Renal cortical epithelial cell (primary cell): ENCODE data around the gene ZBTB3. TPM values are rescaled to one million over a fixed set of nuclear protein-coding genes. Genes with fewer than 3 reads are reported as not detected.
"Not testable (repeated sequence)": the region's sequence is repeated elsewhere in the genome, so short reads cannot be mapped to it uniquely, and the experiment has no call there.

ENCODE experiments used
- DNase-seq: peaks from one replicate; pipeline ENCODE4 v3.0.0-alpha.2; 2011; ENCODE audit warnings: low read depth
- total RNA-seq: library from RNA; depleted of rRNA; stranded (reverse); fragments of >200 nt; gene quantifications from 2 replicates; pipeline ENCODE4 v1.2.3, GENCODE V29; 2014

Gene ZBTB3
- total RNA-seq = 8.7 and 11.8 TPM in 2 replicates

DNA sequence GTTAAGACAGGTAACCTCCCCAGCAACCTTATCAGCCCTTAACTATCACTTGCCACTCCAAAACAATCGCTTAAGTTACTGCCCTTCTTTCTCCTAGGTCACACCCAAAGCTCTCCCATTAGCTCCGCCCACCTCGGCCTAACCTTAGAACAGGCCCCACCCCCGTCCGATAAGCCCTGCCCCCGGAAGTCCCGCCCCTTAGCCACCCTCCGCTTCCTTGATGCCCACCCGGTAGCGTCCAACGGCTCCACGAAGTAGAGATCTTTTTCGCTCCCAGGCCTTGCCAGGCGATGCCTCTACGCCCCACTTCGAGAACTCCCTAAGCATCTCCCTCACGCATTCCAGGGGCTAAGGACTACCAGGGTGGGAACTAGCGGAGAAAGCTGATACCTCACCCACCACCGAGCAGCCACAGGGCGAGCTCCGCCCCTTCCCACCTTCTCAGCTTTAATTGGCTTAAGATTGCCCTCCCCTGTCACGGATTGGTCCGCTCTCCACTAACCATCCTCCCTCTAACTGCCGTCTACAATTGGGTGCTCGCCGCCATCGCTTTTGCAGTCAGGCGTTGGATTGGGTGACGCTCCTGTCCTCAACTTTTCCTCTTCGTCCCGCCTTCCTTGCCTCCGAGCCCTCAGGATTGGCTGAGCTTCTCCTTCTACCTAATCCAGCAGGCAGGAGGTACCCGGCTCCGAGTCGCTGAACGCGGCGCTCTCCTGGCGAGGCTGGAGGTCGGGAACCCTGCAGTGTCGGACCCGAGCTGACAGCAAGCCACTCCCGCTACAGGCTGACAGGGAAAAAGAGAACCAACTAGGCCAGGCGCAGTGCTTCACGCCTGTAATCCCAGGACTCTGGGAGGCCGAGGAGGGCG is at the start of gene ZBTB3:
ZBTB3 (minus strand) TSS at position 425 of the 868 bp plus-strand sequence. CDS start 496 bp downstream, outside the sequence.
- DNase-seq = peak; percentile 99

- no peak for DNase-seq
Measured at GRCh38 chr11:62801071-62801470, 47.1 kb upstream of the ZBTB3 start.

DNA sequence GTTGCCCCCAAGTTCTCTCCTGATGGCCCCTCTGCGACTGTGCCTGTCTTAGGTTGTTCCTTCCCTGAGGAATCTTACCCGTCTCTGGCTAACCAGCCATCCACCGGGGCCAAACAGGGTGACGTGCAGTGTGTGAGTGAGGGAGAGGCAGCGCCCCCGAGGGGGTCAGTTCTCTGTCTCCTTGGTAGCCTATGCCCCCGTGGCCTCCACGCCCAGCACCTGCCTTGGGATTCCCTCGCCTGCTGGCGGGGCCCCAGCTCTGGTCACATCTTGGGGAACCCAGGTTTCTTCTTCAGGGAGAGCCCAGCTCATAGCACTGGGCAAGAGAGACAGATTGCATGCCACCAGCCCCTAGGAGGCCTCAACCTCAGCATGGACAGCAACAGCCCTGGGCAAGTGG is 45.5 kb upstream of the ZBTB3 start:
- DNase-seq = no peak

GRCh38 chr11:62796281-62796680 is 42.3 kb upstream of the ZBTB3 start:
- no peak for DNase-seq

DNA sequence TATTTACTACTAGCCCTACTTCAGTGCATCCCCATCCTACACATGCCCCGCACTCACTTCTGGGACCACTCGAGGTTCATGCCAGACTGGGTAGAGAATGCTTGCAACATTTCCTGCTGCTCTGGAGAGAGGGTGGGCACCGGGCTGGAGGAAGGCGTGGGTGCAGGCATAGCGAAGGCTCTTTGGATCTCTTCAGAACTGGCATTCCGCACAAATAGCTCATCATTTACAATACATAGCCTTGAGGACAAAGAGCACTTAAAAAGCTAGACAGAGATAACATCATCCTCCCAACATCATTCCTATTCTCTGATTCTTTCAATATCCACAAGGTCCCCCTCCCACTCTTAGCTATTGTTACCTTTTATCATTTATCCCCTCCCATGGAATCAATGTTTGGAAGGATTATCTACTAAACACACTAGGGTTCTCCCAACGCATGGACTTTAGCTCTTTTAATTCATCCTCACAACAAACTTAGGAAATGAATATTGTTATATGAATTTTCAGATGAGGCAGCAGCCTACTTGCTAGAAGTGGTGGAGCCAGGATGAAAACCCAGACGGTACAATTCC is 40.3 kb upstream of the ZBTB3 start:
- no peak for DNase-seq

- no peak for DNase-seq
Measured at GRCh38 chr11:62792202-62792575, 38.2 kb upstream of the ZBTB3 start.

DNA sequence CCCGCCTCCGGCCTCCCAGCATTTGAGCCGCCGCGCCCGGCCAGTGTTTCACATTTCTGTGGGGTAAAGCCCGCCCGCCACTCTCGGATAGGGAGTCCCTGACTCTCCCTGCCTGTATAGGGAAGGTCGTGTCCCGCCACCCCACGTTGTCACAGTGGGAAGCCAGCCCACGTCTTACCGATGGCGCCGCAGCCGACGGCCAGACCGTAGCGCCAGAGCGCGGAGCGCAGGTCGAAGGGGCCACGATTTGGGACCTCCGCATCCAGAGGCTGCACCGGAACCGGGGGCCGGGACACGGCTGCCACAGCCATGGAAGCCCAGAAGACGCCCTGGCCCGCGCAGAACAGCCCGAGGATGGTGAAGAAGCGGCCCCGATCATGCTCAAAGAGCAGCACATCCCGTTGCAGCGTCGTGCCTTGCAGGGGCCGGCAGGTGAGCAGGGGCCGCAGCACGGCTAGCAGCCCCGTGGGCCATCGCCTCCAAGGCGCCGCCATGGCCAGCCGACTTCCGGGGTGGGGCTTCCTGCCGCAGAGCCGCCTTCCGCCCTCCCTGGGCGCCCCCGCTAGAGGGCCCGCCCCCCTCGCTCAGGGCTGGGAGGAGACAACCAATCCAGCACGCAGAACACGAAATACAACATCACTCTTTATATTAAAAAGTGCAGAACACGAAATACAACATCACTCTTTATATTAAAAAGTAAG is 37.7 kb upstream of the ZBTB3 start, which contains the start of gene TMEM223:
TMEM223 (minus strand) TSS at position 506 of the 701 bp plus-strand sequence; CDS start at position 494, 12 bp downstream.
- peak; percentile 44 for DNase-seq

DNA sequence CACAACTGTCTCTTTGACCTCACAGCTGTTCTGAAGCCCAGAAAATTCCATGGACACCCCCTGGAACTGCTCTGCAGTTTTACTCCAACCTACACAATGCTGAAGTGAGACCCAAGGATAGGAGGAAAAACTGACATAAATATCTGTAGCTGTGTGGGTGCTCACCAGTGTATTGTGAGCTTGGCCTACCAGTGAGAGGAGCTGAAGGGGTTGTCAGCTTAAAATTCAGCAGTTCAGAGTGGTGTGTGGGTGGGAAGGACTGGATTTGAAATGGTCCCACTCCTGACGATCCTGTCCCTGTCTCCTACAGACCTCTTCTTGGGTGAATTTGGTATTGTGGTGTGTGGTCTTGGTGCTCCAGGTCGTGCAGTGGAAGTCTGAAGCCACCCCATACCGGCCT is 35.6 kb upstream of the ZBTB3 start:
- DNase-seq = no peak

GRCh38 chr11:62788991-62789390 is 35.0 kb upstream of the ZBTB3 start:
- DNase-seq = no peak

GRCh38 chr11:62787005-62787759 is 33.2 kb upstream of the ZBTB3 start, which contains the start of gene TMEM179B:
Gene TMEM179B, plus strand, starts transcription at chr11:62787402. Its CDS starts 30 bp downstream, at chr11:62787432.
- DNase-seq = peak; percentile 94

- DNase-seq = peak; percentile 40
Measured at GRCh38 chr11:62786318-62787004, 32.5 kb upstream of the ZBTB3 start.

- no peak for DNase-seq
Measured at GRCh38 chr11:62782753-62783152, 28.8 kb upstream of the ZBTB3 start.

DNA sequence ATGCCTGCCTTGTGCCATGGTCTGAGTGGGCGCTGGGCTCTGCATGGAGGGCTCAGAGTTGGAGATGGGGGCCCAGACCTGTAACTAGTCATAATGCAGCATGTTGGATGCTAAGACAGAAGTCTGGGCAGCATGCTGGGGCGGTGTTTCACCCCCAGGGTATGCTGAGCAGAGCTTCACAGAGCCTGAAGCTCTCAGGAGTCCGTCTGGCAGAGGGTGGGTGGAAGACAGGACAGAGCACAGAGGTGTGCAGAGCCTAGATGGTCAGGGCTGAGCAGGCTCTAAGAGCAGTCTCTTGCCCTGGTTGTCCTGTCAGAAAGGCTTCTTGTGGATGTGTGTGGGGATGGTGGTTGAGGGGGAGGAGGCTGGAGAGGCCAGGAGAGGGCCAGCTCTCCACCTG is 24.5 kb upstream of the ZBTB3 start:
- no peak for DNase-seq

GRCh38 chr11:62777389-62777788 is 23.4 kb upstream of the ZBTB3 start:
- DNase-seq = no peak

DNA sequence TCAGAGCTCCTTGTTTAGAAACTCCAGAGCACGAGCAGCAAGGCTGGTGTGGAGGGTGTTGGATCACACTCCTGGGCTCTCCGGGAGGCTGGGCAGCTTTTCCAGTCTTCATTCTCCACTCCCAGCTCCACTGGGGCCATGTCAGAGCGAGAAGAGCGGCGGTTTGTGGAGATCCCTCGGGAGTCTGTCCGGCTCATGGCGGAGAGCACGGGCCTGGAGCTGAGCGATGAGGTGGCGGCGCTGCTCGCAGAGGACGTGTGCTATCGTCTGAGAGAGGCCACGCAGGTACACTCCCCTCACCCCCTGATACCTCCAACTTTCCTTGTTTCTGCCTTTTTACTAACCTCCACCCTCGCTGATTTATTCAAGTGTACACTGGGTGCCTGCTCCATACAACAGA is 21.7 kb upstream of the ZBTB3 start:
- DNase-seq = no peak

GRCh38 chr11:62774407-62774806 is 20.4 kb upstream of the ZBTB3 start:
- DNase-seq = no peak

DNA sequence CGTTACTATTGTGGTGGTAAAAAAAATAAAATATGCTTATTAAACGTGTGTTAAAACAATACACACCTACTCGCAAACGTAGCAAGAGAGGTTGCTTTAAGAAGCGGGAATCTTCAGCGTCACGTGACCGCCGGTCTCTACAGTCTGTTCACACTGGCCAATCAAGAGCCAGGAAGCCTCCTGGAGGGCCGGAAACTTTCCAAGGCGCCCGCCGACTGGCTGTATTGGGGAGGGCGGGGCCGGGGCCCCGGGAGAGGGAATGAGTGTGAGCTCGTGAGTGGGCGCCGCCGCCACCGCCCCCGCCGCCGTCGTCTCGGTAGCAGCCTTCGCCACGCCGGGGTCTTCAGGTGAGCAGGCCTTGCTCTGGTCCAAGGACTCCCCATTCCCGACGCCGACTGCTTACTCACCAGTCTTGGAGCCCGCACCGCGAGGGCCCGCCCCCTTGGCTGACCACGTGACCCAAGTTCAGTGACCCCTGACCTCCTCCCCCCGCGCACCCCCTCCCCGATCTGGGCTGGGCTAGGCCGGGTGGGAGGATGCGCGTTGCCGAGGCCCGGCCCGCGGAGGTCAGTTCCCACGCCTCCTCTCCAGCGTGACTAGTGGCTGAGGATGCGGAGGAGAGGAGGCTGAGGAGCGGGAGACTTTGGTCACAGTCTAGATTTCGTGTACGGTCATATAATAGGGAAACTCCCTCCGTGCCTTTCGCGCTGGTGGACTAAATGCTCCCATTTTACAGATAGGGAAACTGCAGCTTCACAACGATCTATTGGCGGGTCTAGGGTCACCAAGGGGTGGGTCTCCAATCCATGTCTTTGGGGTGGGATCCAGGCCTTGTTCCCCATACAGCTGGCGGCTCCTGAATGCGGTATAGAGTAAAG is 17.4 kb upstream of the ZBTB3 start, which contains the start of gene TAF6L:
TAF6L (plus strand) TSS at position 253 of the 878 bp plus-strand sequence. CDS start 4,388 bp downstream, outside the sequence.
- peak; percentile 94 for DNase-seq

- no peak for DNase-seq
Measured at GRCh38 chr11:62770778-62771143, 16.8 kb upstream of the ZBTB3 start.

DNA sequence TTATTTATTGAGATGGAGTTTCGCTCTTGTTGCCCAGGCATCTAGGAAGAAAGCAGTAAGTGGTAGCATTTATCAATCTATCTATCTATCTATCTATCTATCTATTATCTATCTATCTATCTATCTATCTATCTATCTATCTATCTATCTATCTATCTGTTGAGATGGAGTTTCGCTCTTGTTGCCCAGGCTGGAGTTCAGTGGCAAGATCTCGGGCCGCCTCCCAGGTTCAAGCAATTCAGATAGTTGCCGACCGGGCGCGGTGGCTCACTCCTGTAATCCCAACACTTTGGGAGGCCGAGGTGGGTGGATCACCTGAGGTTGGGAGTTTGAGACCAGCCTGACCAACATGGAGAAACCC is 6.9 kb upstream of the ZBTB3 start:
- DNase-seq = not testable (repeated sequence)
